Natural killer cell treated with Interleukin-12 subunit alpha and Interleukin-12 subunit beta and Interleukin-15 and Interleukin-18, amount 100 ng/mL, for 72 hours (primary cell): ENCODE measurements around the gene PDE1C. TPM values are rescaled to one million over a fixed set of nuclear protein-coding genes. Genes with fewer than 3 reads are reported as not detected.
"Not testable (repeated sequence)": the region's sequence is repeated elsewhere in the genome, so short reads cannot be mapped to it uniquely, and the experiment has no call there.

Source experiments
- ATAC-seq, 2 donors: fragments of 150-1000 bp; cut with Tn5 transposase in 1 of 2; sonication (Bioruptor Pico), chemical (Tn5 transposase) in 1 of 2; 2 replicates each; pipeline ENCODE4 v1.10.0; 2021
- DNase-seq: peaks from one replicate; pipeline ENCODE4 v3.0.0; 2022; ENCODE audit warnings: low spot score
- H3K27ac Mint-ChIP-seq, 2 donors: 1 replicate in 1 of 2; 2 replicates in 1 of 2; pipeline ENCODE4 v1.8.0; 2022; ENCODE audit warnings: mixed read lengths in 2 of 2, mild to moderate bottlenecking in 1 of 2, moderate library complexity in 1 of 2
- H3K27me3 Mint-ChIP-seq, 2 donors: 1 replicate in 1 of 2; 2 replicates in 1 of 2; pipeline ENCODE4 v1.8.0; 2022; ENCODE audit warnings: mixed read lengths in 2 of 2
- H3K36me3 Mint-ChIP-seq: one replicate; pipeline ENCODE4 v1.8.0; 2022; ENCODE audit warnings: mixed read lengths
- H3K4me1 Mint-ChIP-seq, 2 donors: 1 replicate in 1 of 2; 2 replicates in 1 of 2; pipeline ENCODE4 v1.8.0; 2022; ENCODE audit warnings: low read depth in 2 of 2, mixed read lengths in 2 of 2, mild to moderate bottlenecking in 1 of 2
- H3K4me3 Mint-ChIP-seq: one replicate; pipeline ENCODE4 v1.8.0; 2022; ENCODE audit warnings: mixed read lengths
- H3K9me3 Mint-ChIP-seq: 2 replicates; pipeline ENCODE4 v1.8.0; 2022; ENCODE audit warnings: mixed read lengths
- total RNA-seq, 2 donors: library from RNA; stranded (reverse); gene quantifications; one replicate each; pipeline ENCODE4 v1.2.3, GENCODE V29; 2022

The PDE1C gene
- total RNA-seq, 2 donors from 2014 or later = 0.12 to 0.39 TPM

- no peak overlapping the region for H3K4me3 Mint-ChIP-seq
- ATAC-seq (no peak), DNase-seq (no peak)
- H3K27ac Mint-ChIP-seq = no peak overlapping the region
- no peaks in the 10 kb centered on the region for H3K4me1 Mint-ChIP-seq
- no peaks in the 10 kb centered on the region for H3K27me3 Mint-ChIP-seq
- H3K36me3 Mint-ChIP-seq = no peaks in the 10 kb centered on the region
- H3K9me3 Mint-ChIP-seq = peaks cover 12% of the 10 kb centered on the region
Measured at GRCh38 chr7:31860925-31861324, 209.3 kb downstream of the PDE1C start.

GRCh38 chr7:31858055-31858454 lies 212.2 kb downstream of the PDE1C start:
- H3K27me3 Mint-ChIP-seq = no peaks in the 10 kb centered on the region
- H3K27ac Mint-ChIP-seq = no peak overlapping the region
- H3K4me1 Mint-ChIP-seq = no peaks in the 10 kb centered on the region
- ATAC-seq (no peak), DNase-seq (no peak)
- H3K4me3 Mint-ChIP-seq = no peak overlapping the region
- H3K9me3 Mint-ChIP-seq = peaks cover 16% of the 10 kb centered on the region
- H3K36me3 Mint-ChIP-seq = no peaks in the 10 kb centered on the region

- H3K27ac Mint-ChIP-seq = no peak overlapping the region
- no peaks in the 10 kb centered on the region for H3K4me1 Mint-ChIP-seq
- DNase-seq (no peak), ATAC-seq (no peak)
- no peak overlapping the region for H3K4me3 Mint-ChIP-seq
- peaks cover 16% of the 10 kb centered on the region for H3K9me3 Mint-ChIP-seq
- H3K36me3 Mint-ChIP-seq = no peaks in the 10 kb centered on the region
- no peaks in the 10 kb centered on the region for H3K27me3 Mint-ChIP-seq
Measured at GRCh38 chr7:31857172-31857571, 213.0 kb downstream of the PDE1C start.

- Mint-ChIP-seq H3K36me3 (no peaks in the 10 kb centered on the region), H3K4me3 (no peak overlapping the region), H3K4me1 (no peaks in the 10 kb centered on the region), H3K27ac (no peak overlapping the region), H3K27me3 (no peaks in the 10 kb centered on the region), H3K9me3 (peaks cover 10% of the 10 kb centered on the region)
- DNase-seq (no peak), ATAC-seq (no peak)
Measured at GRCh38 chr7:31856337-31856736, 213.9 kb downstream of the PDE1C start.

- no peak overlapping the region for H3K4me3 Mint-ChIP-seq
- DNase-seq (no peak), ATAC-seq (no peak)
- H3K27ac Mint-ChIP-seq = no peak overlapping the region
- no peaks in the 10 kb centered on the region for H3K27me3 Mint-ChIP-seq
- H3K36me3 Mint-ChIP-seq = no peaks in the 10 kb centered on the region
- H3K4me1 Mint-ChIP-seq = no peaks in the 10 kb centered on the region
- peaks cover 4% of the 10 kb centered on the region for H3K9me3 Mint-ChIP-seq
Measured at GRCh38 chr7:31855530-31855929, 214.7 kb downstream of the PDE1C start.

GRCh38 chr7:31853380-31853779 lies 216.8 kb downstream of the PDE1C start:
- Mint-ChIP-seq H3K9me3 (peaks cover 8% of the 10 kb centered on the region), H3K27me3 (no peaks in the 10 kb centered on the region), H3K27ac (no peak overlapping the region), H3K36me3 (no peaks in the 10 kb centered on the region), H3K4me3 (no peak overlapping the region), H3K4me1 (no peaks in the 10 kb centered on the region)
- ATAC-seq (no peak), DNase-seq (no peak)

- ATAC-seq (no peak), DNase-seq (no peak)
- Mint-ChIP-seq H3K27ac (no peak overlapping the region), H3K27me3 (no peaks in the 10 kb centered on the region), H3K4me3 (no peak overlapping the region), H3K4me1 (no peaks in the 10 kb centered on the region), H3K9me3 (peaks cover 8% of the 10 kb centered on the region), H3K36me3 (no peaks in the 10 kb centered on the region)
Measured at GRCh38 chr7:31852462-31852861, 217.7 kb downstream of the PDE1C start.

GRCh38 chr7:31851119-31851518 lies 219.1 kb downstream of the PDE1C start:
- DNase-seq (no peak), ATAC-seq (no peak)
- H3K27me3 Mint-ChIP-seq = no peaks in the 10 kb centered on the region
- no peak overlapping the region for H3K27ac Mint-ChIP-seq
- H3K4me1 Mint-ChIP-seq = no peaks in the 10 kb centered on the region
- peaks cover 8% of the 10 kb centered on the region for H3K9me3 Mint-ChIP-seq
- H3K36me3 Mint-ChIP-seq = no peaks in the 10 kb centered on the region
- H3K4me3 Mint-ChIP-seq = no peak overlapping the region

- DNase-seq (no peak), ATAC-seq (no peak)
- H3K27ac Mint-ChIP-seq = no peak overlapping the region
- no peak overlapping the region for H3K4me3 Mint-ChIP-seq
- H3K4me1 Mint-ChIP-seq = no peaks in the 10 kb centered on the region
- H3K27me3 Mint-ChIP-seq = no peaks in the 10 kb centered on the region
- no peaks in the 10 kb centered on the region for H3K36me3 Mint-ChIP-seq
- H3K9me3 Mint-ChIP-seq = peaks cover 8% of the 10 kb centered on the region
Measured at GRCh38 chr7:31850601-31851000, 219.6 kb downstream of the PDE1C start.

GRCh38 chr7:31850066-31850465 lies 220.1 kb downstream of the PDE1C start:
- DNase-seq = no peak
- no peaks in the 10 kb centered on the region for H3K27me3 Mint-ChIP-seq
- ATAC-seq = no peak
- H3K27ac Mint-ChIP-seq = no peak overlapping the region
- H3K4me1 Mint-ChIP-seq = no peaks in the 10 kb centered on the region
- H3K36me3 Mint-ChIP-seq = no peaks in the 10 kb centered on the region
- H3K9me3 Mint-ChIP-seq = peaks cover 8% of the 10 kb centered on the region
- no peak overlapping the region for H3K4me3 Mint-ChIP-seq

GRCh38 chr7:31835471-31835870 lies 234.7 kb downstream of the PDE1C start:
- H3K27me3 Mint-ChIP-seq = no peaks in the 10 kb centered on the region
- DNase-seq (no peak), ATAC-seq (no peak)
- H3K36me3 Mint-ChIP-seq = no peaks in the 10 kb centered on the region
- H3K9me3 Mint-ChIP-seq = peaks cover 19% of the 10 kb centered on the region
- no peak overlapping the region for H3K27ac Mint-ChIP-seq
- no peak overlapping the region for H3K4me3 Mint-ChIP-seq
- H3K4me1 Mint-ChIP-seq = no peaks in the 10 kb centered on the region

GRCh38 chr7:31833625-31834024 lies 236.6 kb downstream of the PDE1C start:
- H3K27ac Mint-ChIP-seq, ATAC-seq, DNase-seq, H3K36me3 Mint-ChIP-seq, H3K4me3 Mint-ChIP-seq, H3K27me3 Mint-ChIP-seq, H3K4me1 Mint-ChIP-seq: not testable (repeated sequence)
- H3K9me3 Mint-ChIP-seq = peaks cover 20% of the 10 kb centered on the region

- no peak overlapping the region for H3K4me3 Mint-ChIP-seq
- no peak for DNase-seq
- H3K27ac Mint-ChIP-seq = no peak overlapping the region
Measured at GRCh38 chr7:31828520-31828919, 241.7 kb downstream of the PDE1C start.

GRCh38 chr7:31825576-31825975 lies 244.6 kb downstream of the PDE1C start:
- Mint-ChIP-seq H3K36me3 (no peaks in the 10 kb centered on the region), H3K9me3 (peaks cover 11% of the 10 kb centered on the region), H3K4me1 (no peaks in the 10 kb centered on the region), H3K27ac (no peak overlapping the region), H3K4me3 (no peak overlapping the region), H3K27me3 (peaks cover 2 to 6% of the 10 kb centered on the region in 2 donors)
- ATAC-seq (no peak), DNase-seq (no peak)

More at GRCh38 chr7:31828520-31828919, 241.7 kb downstream of the PDE1C start:
- Mint-ChIP-seq H3K4me1 (no peaks in the 10 kb centered on the region), H3K27me3 (peaks cover 0 to 6% of the 10 kb centered on the region in 2 donors), H3K9me3 (peaks cover 19% of the 10 kb centered on the region), H3K36me3 (no peaks in the 10 kb centered on the region)
- no peak for ATAC-seq

- Mint-ChIP-seq H3K27ac (no peak overlapping the region), H3K27me3 (peaks cover 0 to 2% of the 10 kb centered on the region in 2 donors), H3K36me3 (no peaks in the 10 kb centered on the region), H3K4me1 (no peaks in the 10 kb centered on the region), H3K9me3 (peaks cover 3% of the 10 kb centered on the region), H3K4me3 (no peak overlapping the region)
- ATAC-seq = no peak
- DNase-seq = no peak
Measured at GRCh38 chr7:31819031-31819430, 251.2 kb downstream of the PDE1C start.
